Hepatocyte (in vitro differentiated cells): Measurements from ENCODE around the gene ZNF770. TPM values are rescaled to one million over a fixed set of nuclear protein-coding genes. Genes with fewer than 3 reads are reported as not detected.

Source experiments
- DNase-seq: peaks from one replicate; pipeline ENCODE4 v3.0.0-alpha.2; 2016; ENCODE audit warnings: low spot score
- H2AFZ ChIP-seq: fragments of 200-600 bp; sonication (generic); 2 replicates; pipeline ENCODE4 v1.6.0; 2016; ENCODE audit warnings: antibody characterized with exemption, mild to moderate bottlenecking
- H3K27ac ChIP-seq: fragments of 200-600 bp; sonication (generic); 2 replicates; pipeline ENCODE4 v1.5.1; 2016; ENCODE audit warnings: mild to moderate bottlenecking
- H3K27me3 ChIP-seq: fragments of 200-600 bp; sonication (generic); 2 replicates; pipeline ENCODE4 v1.6.1; 2016
- H3K36me3 ChIP-seq: fragments of 200-600 bp; sonication (generic); replicated peaks from 2 replicates; pipeline ENCODE4 v1.5.1; 2016; ENCODE audit warnings: low read depth; ENCODE audit not compliant: insufficient read depth
- H3K4me1 ChIP-seq: fragments of 200-600 bp; sonication (generic); 2 replicates; pipeline ENCODE4 v1.5.1; 2016; ENCODE audit warnings: mild to moderate bottlenecking, moderate library complexity; ENCODE audit not compliant: insufficient read depth
- H3K4me2 ChIP-seq: fragments of 200-600 bp; sonication (generic); 2 replicates; pipeline ENCODE4 v1.6.0; 2016
- H3K4me3 ChIP-seq: fragments of 200-600 bp; sonication (generic); 2 replicates; pipeline ENCODE4 v1.5.1; 2016; ENCODE audit warnings: mild to moderate bottlenecking
- H3K79me2 ChIP-seq: fragments of 200-600 bp; sonication (generic); 2 replicates; pipeline ENCODE4 v1.6.0; 2017; ENCODE audit warnings: mild to moderate bottlenecking
- H3K9me2 ChIP-seq: fragments of 200-600 bp; sonication (generic); replicated peaks from 2 replicates; pipeline ENCODE4 v1.6.0; 2017; ENCODE audit warnings: mild to moderate bottlenecking; ENCODE audit not compliant: insufficient read depth
- H3K9me3 ChIP-seq: fragments of 200-600 bp; sonication (generic); 2 replicates; pipeline ENCODE4 v1.5.1; 2016; ENCODE audit warnings: low read depth, mild to moderate bottlenecking
- H4K20me1 ChIP-seq: fragments of 200-600 bp; sonication (generic); 2 replicates; pipeline ENCODE4 v1.6.0; 2016; ENCODE audit warnings: mild to moderate bottlenecking; ENCODE audit not compliant: insufficient read depth, poor library complexity, severe bottlenecking
- EZH2 ChIP-seq: fragments of 200-600 bp; sonication (generic); IDR thresholded peaks from 2 replicates; pipeline ENCODE4 v1.6.1; 2016; ENCODE audit warnings: antibody characterized with exemption, mild to moderate bottlenecking, borderline replicate concordance
- EZH2phosphoT487 ChIP-seq: fragments of 200-600 bp; sonication (generic); IDR thresholded peaks from one replicate; pipeline ENCODE4 v1.6.1; 2018; ENCODE audit warnings: antibody characterized with exemption, mild to moderate bottlenecking, low read depth, moderate library complexity; ENCODE audit not compliant: unreplicated experiment, severe bottlenecking
- WGBS: methylation state at CpG from one replicate; pipeline ENCODE4 v1.1.6; 2016; ENCODE audit warnings: low lambda C conversion rate; ENCODE audit errors: missing lambda C conversion rate; 5-methylcytosine and 5-hydroxymethylcytosine counted together
- polyA plus RNA-seq: library from polyadenylated mRNA; unstranded; fragments of >200 nt; fragmentation: Nextera tagmentation; extraction: Ambion mirVana; gene quantifications from 2 replicates; pipeline ENCODE4 v1.2.1, GENCODE V29; 2016
- total RNA-seq: library from RNA; depleted of rRNA; stranded (reverse); fragments of >200 nt; gene quantifications from 2 replicates; pipeline ENCODE4 v1.2.3, GENCODE V29; 2014
- TF ChIP-seq, protein P1 (sequence below): fragments of 200-600 bp; sonication (generic); IDR thresholded peaks from 2 replicates; pipeline ENCODE4 v1.5.1; 2016; ENCODE audit warnings: antibody characterized with exemption, mild to moderate bottlenecking; ENCODE audit not compliant: poor library complexity

Gene ZNF770
- total and polyA plus RNA-seq, 2 experiments from 2014 or later = 31.2 to 32.6 TPM

DNA sequence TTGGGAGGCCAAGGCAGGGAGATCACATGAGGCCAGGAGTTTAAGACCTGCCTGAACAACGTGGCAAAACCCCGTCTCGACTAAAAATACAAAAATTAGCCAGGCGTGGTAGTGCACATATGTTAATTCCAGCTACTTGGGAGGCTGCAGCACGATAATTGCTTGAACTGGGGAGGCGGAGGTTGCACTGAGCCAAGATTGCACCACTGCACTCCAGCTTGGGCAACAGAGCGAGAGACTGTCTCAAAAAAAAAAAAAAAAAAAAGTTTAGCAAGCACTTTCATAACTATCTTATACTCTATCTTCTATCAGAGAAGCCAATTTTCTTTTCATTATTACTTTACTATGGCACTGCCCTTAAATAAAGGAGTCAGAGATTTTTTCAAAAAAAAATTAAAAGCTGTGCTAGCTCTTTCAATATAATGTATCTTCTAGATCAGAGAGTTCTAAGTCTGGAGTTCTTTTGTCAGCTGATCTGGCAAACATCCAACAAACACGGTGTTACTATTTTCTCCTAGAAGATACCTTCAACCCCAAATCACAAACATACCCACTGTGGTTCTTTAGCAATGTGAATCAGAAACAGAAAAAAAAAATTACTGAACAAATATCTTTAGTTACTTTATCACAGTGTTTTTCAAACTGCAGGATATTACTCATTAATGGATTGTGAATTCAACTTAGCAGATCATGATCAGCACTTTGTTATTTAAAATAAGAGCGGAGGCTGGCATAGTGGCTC lies 3.0 kb downstream of the ZNF770 start:
- 77% methylated on average over 9 of the region's 9 CpGs for WGBS
- H3K27ac ChIP-seq = peak overlapping the region; percentile 24

DNA sequence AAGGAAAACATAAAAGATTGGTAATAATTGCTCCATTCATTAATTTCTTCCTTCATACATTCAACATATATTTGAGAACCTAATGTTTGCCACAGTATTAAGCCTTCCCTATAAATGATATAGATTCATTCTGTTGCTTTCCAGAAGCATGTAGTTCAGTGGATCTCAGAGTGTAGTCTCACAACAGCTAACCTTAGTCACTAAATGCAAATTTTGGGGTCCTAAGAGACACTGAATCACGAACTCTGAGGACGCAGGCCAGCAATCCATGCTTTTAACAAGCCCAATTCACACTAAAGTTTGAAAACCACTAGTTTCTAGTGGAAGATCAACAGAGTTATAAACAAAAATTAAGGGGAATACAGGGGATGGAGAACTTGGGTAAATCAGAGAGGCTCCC lies 11.3 kb downstream of the ZNF770 start:
- H3K79me2 ChIP-seq = peaks cover 10% of the 10 kb centered on the region
- no peak overlapping the region for H3K27ac ChIP-seq
- H3K27me3 ChIP-seq = no peaks in the 10 kb centered on the region
- 43% methylated on average over 2 of the region's 2 CpGs for WGBS
- no peak overlapping the region for H3K4me2 ChIP-seq
- no peak overlapping the region for H2AFZ ChIP-seq
- no peaks in the 10 kb centered on the region for H3K9me2 ChIP-seq
- no peaks in the 10 kb centered on the region for H3K36me3 ChIP-seq
- no peak for DNase-seq
- H3K4me3 ChIP-seq = no peak overlapping the region
- no peaks in the 10 kb centered on the region for H3K4me1 ChIP-seq
- no peaks in the 10 kb centered on the region for H3K9me3 ChIP-seq
- TF ChIP-seq EZH2phosphoT487 (no peak), EZH2 (no peak)
- TF ChIP-seq, protein P1, sequence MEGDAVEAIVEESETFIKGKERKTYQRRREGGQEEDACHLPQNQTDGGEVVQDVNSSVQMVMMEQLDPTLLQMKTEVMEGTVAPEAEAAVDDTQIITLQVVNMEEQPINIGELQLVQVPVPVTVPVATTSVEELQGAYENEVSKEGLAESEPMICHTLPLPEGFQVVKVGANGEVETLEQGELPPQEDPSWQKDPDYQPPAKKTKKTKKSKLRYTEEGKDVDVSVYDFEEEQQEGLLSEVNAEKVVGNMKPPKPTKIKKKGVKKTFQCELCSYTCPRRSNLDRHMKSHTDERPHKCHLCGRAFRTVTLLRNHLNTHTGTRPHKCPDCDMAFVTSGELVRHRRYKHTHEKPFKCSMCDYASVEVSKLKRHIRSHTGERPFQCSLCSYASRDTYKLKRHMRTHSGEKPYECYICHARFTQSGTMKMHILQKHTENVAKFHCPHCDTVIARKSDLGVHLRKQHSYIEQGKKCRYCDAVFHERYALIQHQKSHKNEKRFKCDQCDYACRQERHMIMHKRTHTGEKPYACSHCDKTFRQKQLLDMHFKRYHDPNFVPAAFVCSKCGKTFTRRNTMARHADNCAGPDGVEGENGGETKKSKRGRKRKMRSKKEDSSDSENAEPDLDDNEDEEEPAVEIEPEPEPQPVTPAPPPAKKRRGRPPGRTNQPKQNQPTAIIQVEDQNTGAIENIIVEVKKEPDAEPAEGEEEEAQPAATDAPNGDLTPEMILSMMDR = no peak
- H4K20me1 ChIP-seq = no peaks in the 10 kb centered on the region

More for the DNA sequence above, 3.0 kb downstream of the ZNF770 start:
- no peaks in the 10 kb centered on the region for H3K9me2 ChIP-seq
- H3K9me3 ChIP-seq = no peaks in the 10 kb centered on the region
- no peak overlapping the region for H3K4me3 ChIP-seq
- peak; percentile 53 for DNase-seq
- H3K79me2 ChIP-seq = peaks cover 66% of the 10 kb centered on the region
- peaks cover 21% of the 10 kb centered on the region for H3K4me1 ChIP-seq
- no peaks in the 10 kb centered on the region for H4K20me1 ChIP-seq
- no peak overlapping the region for H2AFZ ChIP-seq
- H3K4me2 ChIP-seq = peak overlapping the region; percentile 80
- no peaks in the 10 kb centered on the region for H3K36me3 ChIP-seq
- no peaks in the 10 kb centered on the region for H3K27me3 ChIP-seq
- no peak for TF ChIP-seq EZH2
- TF ChIP-seq EZH2phosphoT487 = no peak
- TF ChIP-seq, protein P1 = no peak

DNA sequence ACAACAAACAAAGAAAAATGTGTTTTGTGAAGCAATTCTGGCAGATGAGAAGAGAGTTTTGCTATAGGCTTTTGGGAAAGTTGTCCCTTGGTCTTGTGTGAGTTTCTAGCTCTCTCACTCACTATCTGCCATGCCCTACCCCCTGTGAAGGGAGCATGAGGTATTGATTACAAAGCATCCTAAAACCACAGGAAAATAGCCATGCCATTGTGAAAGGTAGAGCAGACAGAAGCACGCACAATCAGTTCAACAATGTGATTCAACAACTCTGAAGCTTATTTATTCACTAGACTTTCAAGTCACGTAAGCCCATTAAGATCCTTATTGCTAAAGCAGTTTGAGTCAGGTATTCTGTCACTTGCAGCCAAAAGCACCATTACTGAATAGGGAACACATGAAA lies 12.0 kb downstream of the ZNF770 start:
- no peak for DNase-seq
- Histone ChIP-seq H3K9me3 (no peaks in the 10 kb centered on the region), H3K27me3 (no peaks in the 10 kb centered on the region), H3K36me3 (no peaks in the 10 kb centered on the region), H3K27ac (no peak overlapping the region), H4K20me1 (no peaks in the 10 kb centered on the region), H2AFZ (no peak overlapping the region), H3K4me1 (no peaks in the 10 kb centered on the region), H3K4me3 (no peak overlapping the region), H3K9me2 (no peaks in the 10 kb centered on the region), H3K4me2 (no peak overlapping the region), H3K79me2 (peaks cover 8% of the 10 kb centered on the region)
- no peak for TF ChIP-seq EZH2phosphoT487
- TF ChIP-seq EZH2 = no peak
- TF ChIP-seq, protein P1 = no peak
- WGBS = 84% methylated on average over 2 of the region's 2 CpGs
